Measurements from ENCODE around the gene FFAR4. TPM values are rescaled to one million over a fixed set of nuclear protein-coding genes. Genes with fewer than 3 reads are reported as not detected.

The FFAR4 gene
- total RNA-seq, 1 donor from 2014 or later = 1.6 TPM

DNA sequence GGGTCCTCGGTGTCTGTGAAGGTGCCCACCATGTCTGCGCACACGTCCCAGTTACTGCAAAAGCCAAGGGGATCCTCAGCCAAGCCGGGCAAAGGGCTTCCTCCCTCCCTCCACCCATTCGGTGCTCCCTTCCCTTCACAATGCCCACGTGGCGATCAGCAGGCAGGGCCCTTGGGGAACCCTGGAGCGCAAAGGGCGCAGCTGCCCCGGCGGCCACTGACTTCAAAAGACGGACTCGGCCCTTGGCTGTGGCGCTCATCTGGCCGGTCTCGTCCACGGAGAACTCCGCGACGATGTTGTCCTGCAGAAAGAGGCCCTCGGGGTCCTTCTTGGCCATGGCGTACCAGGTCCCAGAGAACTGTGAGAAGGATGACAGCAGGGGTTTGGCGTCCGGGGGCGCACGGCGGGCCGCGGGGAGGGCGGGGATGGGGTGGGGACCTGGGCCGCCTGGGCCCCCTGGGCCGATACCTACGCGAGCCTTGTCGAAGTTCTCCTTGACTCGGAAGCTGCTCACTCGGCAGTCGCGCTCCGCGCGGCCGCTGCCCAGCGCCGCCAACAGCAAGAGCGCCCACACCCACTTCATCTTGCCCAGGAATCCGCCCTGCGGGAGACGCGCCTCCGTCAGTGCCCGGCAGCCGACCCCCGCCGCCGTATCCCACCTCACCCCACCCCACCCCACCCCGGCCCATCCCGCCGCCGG lies 34.1 kb downstream of the FFAR4 start:
- DNase-seq = no peak

DNA sequence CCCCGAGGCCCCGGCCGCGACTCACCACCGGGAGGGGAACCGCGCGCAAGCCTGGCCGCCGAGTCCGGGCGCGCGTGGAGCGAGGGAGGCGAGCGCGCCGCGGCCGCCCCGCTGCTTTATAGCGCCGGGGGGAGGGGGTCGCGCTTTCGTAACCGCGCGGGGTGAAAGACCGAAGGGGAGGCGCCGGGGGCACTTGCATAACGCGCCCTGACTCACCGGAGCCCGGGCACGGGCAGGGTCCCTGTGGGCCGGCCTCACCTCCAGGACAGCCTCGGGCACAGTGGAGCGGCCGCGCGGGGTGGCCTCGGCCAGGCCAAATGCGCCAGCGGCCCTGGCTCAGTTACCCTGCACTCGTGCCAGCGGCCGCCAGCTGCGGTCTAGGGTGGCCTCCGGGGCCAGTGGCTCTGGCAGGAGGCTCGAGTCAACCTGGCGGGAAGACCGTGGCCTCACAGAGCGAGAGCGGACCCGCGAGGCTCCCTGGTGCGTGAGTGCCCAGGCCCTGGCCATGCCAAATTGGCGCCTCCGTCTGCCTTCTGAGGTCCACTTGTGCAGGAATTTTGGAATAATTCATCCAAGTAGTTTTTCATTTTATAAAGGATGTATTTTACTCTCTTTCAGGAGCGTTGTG lies 34.8 kb downstream of the FFAR4 start, which contains the start of gene RBP4:
TSS of gene RBP4 (minus strand) at position 90 of the 628 bp plus-strand sequence. CDS start 207 bp downstream, outside the sequence.
- no peak for DNase-seq

DNA sequence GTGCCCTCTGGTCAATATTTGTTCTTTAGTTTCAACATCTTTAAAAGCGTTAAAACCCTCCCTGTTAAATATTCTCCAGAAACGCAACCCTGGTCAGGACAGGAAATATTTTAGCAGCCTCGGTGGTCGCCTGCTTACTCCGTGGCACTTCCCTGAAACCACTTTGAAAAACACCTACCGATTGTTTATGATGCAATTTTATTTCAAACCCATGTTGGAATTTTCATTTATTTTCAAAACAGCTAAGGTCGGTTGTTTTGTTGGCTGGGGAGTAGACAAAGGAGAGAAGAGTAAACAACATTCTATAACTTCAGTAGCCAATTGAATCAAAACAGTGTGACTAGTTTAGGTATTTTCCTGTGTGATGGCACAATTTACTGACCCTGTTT lies 35.3 kb downstream of the FFAR4 start:
- no peak for DNase-seq

DNA sequence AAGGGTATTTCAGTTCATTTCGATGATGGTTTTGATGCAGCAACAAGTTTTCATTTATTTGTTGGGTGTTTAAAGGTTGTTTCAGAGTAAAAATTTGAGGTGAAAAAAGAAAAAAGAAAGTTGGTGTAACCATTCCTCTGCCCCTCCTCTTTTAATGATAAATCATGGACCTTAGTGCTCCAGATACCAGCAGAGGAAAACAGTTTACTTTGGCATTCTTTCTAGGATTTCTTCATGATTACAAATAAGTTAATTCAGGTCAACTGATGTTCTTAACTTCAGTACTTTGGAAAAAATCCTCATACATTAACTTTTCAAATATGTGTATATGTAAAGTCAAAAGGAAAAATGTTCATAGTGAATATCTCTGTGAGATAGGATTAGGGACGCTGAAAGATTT lies 36.6 kb downstream of the FFAR4 start:
- DNase-seq = no peak

DNA sequence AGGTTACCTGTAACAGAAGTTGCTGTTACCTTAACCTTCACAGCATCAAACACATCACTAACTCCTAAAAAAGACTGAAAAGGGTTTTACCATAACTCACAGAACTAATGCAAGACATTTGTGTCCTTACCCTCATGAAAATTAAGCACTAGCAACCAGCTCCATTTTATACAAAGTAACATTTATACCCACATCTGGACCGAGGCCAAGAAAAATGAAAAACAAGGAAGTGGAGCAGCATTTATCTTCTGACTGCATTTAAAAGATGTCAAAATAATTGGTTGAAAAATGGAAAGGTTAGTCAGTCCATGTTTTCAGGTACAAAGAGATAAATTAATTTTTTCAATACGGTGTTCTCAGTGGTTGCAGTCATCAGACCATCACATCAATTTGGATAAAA lies 37.7 kb downstream of the FFAR4 start:
- no peak for DNase-seq

DNA sequence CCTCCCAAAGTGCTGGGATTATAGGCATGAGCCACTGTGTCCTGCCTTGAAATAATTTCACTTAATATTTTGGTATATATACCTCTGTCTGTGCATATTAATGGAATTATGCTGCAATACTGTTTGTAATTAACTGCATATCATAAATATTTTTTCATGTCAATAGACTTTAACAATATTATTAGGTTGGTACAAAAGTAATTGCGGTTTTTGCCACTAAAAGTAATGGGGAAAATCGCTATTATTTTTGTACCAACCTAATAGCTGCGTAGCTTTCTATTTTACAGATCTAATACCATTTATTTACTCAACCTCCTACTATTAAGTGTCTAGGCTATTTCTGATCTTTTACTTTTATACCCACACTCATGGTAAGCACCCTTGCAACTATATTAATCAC lies 42.0 kb downstream of the FFAR4 start:
- DNase-seq = no peak

DNA sequence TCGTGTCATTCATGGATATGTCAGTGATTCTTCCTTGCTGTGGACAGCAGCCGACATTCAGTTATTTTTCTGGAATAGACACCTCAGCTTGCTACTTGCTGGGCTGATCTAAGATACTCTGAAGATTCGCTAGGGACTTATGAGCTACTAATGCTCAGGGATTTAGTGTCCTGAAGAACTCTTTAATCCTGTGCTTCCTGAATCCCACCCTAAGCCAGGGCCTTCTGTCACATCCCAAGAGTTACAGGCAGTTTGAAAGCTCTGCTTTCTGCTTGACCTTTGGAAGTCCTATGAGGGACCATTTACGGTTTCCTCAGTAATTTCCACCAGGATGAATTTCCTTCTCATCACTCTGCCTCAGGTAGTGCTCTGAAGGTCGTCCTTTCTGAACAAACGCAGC lies 45.8 kb downstream of the FFAR4 start, which contains the start of gene PDE6C:
TSS of gene PDE6C (plus strand) at position 227 of the 400 bp plus-strand sequence. CDS start 189 bp downstream, outside the sequence.
- no peak for DNase-seq

DNA sequence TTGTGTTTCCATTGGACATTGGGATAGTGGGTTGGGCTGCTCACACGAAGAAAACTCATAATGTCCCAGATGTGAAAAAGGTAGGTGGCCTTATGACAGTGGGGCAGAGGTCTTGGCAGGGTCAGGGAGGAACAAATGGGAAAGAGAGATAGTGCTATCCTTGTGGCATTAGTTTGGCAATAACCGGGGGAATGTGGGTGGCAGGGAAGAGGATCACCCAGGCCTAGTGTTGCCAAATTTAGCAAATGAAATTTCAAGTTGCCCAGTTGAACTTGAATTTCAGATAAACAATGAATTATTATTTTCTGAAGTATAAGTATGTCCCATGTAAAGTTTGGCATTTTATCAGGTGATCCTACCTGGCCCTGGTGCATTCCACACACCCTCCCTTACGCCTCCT lies 46.7 kb downstream of the FFAR4 start:
- no peak for DNase-seq

DNA sequence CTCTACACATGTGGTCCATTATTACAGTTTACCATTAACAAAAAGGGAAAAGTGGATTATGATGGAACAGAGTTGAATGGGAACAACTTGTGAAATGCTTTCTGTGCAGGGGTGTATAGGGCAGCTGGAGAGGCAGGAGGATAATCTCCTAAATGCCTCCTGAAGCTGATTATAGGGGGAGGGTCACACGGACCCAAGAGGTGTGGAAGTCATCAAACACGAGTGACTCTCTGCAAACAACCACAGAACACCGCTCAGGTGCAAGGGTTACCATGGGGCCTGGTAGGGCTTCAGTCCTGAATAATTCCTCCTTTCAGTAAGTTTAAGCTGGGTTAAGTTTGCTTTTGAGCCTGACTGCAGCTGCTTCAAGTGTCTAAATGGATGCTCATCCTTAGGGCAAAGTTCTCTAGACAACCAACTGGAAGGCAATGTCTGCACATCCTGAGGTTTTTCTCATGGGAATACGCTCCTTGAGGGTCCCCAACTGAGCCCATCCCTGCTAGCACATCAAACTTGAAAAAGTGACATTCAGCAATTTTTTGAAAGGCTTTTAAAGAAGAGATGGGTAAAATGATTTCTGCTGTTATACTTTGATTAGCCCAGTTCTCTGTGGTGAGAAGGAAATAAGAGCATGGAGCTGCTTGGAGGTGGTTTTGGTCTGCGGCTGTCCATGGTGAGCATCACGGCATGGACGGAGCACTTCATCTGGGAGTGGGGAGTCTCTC lies 47.8 kb downstream of the FFAR4 start:
- no peak for DNase-seq

DNA sequence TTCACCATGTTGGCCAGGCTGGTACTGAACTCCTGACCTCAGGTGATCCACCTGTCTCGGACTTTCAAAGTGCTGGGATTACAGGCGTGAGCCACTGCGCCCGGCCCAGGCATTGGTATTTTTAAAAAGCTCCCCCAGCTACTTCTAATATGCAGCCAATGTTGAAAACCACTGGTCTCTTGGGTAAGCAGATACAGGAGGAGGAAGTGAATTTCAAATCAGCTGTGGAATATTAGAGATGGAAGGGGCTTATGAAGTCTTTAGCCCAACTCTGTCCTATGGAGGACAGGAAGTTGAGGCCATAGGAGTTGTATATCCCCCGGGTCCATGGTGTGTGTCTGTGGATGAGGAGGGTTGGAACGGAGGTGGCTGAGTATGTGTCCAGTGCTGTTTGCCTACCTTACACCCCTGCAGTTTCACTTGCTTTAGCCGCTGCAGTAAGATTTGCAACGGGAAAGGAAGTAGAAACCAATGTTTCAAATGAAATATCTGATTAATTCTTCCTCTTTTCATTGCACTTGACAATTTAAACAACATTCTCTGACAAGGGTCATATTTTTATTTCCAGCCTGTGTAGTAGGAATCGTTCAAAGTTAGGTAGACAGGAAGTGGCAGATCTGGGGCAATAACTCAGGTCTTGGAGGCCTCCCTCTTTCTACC lies 49.2 kb downstream of the FFAR4 start:
- DNase-seq = no peak

DNA sequence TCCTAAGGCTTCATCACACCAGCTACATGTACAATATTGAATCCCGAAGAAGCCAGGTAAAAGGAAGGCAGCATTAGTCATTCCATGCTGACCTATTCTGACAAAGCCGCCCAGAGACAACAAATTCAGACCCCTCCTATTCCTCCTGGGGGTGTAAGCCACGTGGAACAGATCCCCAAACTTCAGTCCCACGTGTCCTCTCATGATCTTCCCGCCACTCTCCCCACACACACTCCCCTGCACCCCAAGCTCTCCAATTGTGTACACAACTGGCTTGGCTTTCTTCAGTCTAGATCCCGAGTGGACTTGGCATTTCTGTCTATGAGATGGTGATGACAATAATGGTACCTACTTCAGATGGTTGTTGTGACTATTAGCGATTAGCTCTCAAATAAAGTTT lies 54.5 kb downstream of the FFAR4 start:
- no peak for DNase-seq

DNA sequence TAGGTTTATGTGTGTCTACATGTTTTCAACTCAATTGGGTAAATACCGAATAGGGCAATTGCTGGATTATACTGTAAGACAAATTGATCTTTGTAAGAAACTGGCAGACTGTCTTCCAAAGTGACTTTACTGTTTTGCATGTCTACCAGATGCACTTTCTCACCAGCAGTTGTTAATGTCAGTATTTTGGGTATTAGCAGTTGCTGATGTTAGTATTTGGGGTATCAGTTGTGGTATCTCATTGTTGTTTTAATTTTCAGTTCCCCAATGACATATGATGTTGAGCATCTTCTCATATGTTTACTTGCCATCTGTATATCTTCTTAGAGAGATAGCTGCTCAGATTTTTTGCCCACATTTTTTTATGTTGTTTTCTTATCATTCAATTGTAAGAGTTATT lies 56.5 kb downstream of the FFAR4 start:
- no peak for DNase-seq

DNA sequence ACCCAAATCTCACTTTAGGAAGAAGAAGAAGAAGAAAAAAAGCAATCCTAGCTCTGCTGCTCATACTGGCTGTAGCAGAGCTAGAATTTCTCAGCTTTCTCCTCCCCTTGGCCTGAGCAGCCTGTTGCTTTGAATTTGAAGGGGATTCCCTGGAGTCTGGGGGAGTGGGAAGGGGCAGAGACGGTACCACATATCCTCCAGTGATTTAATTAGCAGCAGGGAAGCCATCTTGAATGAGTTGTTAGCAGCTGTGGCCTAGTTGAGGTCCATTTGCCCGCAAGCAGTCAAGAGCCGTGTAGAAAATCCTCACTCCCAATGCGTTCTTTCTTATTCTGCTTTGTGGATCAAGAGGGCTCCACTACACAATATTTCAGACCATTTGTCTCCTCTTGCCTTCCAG lies 62.4 kb downstream of the FFAR4 start:
- DNase-seq = no peak

DNA sequence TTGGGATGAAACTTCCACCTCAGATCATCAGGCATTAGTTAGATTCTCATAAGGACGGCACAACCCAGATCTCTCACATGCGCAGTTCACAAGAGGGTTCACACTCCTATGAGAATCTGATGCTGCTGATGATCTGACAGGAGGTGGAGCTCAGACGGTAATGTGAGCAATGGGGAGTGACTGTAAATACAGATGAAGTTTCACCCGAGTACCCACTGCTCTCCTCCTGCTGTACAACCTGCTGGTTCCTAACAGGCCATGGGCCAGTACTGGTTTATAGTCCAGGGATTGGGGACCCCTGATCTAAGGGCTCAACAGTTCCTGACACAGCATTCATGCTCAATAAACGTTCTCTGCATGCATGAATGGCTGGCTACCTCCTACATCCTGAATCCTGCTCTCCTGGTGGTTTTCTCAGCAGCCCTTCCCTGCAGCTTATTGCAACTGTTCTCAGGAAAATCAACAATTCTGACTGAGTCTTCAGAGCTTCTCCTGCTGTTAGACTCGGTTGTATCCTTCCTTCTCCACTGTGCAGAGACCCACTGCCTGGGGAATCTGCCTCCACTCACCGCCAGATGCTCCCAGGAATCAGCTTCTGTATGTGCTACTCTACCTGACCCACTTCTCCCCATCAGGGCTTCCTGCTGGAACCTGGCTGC lies 63.3 kb downstream of the FFAR4 start:
- no peak for DNase-seq

DNA sequence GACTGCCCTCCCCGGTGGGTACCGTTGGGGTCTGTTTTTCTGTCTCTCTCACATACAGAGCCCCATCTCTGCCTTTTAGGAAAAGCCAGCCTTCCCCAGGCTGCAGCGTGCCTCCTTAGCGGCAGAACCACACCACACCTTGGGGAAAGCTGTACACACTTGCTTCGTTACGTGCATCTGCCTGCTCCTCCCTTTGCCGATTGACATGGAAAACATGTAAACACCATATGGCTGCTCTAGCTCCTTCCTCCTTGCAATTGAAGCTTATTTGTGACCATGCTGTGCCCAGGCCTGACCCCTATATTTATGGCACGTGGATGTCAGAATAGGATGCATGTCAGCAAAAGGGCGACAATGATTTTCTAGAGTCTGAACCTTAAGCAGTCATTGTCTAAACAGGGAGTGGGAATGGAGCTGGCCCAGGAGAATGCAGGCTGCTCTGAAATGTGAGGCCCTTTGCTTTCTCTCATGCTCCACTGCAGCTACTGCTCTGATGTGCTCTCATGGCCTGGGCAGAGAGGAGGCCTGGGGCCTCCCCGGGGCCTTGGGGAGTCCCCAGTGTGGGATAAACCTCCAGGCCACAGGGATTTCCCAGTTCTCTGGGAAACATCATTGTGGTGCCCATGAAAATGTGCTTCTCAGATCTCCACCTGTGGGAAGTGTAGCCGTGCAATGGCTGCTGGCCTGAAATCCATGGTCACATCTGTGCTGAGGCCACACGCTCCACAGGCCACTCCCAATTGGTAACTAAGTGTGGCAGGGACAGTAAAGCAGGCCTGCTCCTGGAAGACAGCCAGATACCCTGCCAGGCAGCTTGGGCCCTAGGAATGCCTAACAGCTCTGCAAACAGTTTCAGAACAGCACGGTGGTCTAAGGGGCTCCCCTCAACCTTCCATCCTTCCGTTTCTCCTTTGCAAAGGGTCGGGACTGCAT lies 64.4 kb downstream of the FFAR4 start:
- DNase-seq = no peak

Other genes with a start within 250 kb of the FFAR4 start
- 90.4 TPM for gene MYOF, start 84.3 kb upstream of the FFAR4 start, total RNA-seq
- 7.8 TPM for gene CEP55, start 70.1 kb upstream of the FFAR4 start, total RNA-seq
- 55.5 TPM for gene RBP4, start 34.6 kb downstream of the FFAR4 start, total RNA-seq
- not detected for gene PDE6C, start 45.9 kb downstream of the FFAR4 start, total RNA-seq
- 30.9 TPM for gene FRA10AC1, start 135.9 kb downstream of the FFAR4 start, total RNA-seq
- gene LGI1, start 191.3 kb downstream of the FFAR4 start, total RNA-seq = 2.6 TPM

Measured in skin of body (tissue), 2 donors.